Upper lobe of right lung (tissue), 1 donor: Measurements from ENCODE around the gene PLEKHN1. TPM values are rescaled to one million over a fixed set of nuclear protein-coding genes. Genes with fewer than 3 reads are reported as not detected.

ENCODE experiments used
- ATAC-seq: fragments of 200-7000 bp; cut with Tn5 transposase; one replicate; pipeline ENCODE4 v1.9.1; 2020; ENCODE audit warnings: mild to moderate bottlenecking, moderate library complexity
- DNase-seq: peaks from one replicate; pipeline ENCODE4 v3.0.0-alpha.2; 2020
- H3K27ac ChIP-seq: fragments of 200-600 bp; one replicate; pipeline ENCODE4 v1.8.0; 2022
- H3K27me3 ChIP-seq: fragments of 200-600 bp; one replicate; pipeline ENCODE4 v1.8.0; 2022; ENCODE audit warnings: mild to moderate bottlenecking
- H3K36me3 ChIP-seq: fragments of 200-600 bp; one replicate; pipeline ENCODE4 v1.8.0; 2022
- H3K4me1 ChIP-seq: fragments of 200-600 bp; one replicate; pipeline ENCODE4 v1.8.0; 2022
- H3K4me3 ChIP-seq: fragments of 200-600 bp; one replicate; pipeline ENCODE4 v1.8.0; 2022; ENCODE audit warnings: mild to moderate bottlenecking
- H3K9me3 ChIP-seq: fragments of 200-600 bp; one replicate; pipeline ENCODE4 v1.8.0; 2022
- CTCF ChIP-seq: fragments of 200-600 bp; IDR thresholded peaks from one replicate; pipeline ENCODE4 v1.8.0; 2022; ENCODE audit warnings: antibody characterized with exemption
- intact Hi-C: fragments of 100-400 bp; cut with DNase I; formaldehyde crosslinking; loops from one replicate; pipeline ENCODE4 v1.11.0; 2022
- total RNA-seq: library from RNA; stranded (reverse); fragmentation: NEBNext Ultra II Directional; extraction: Animal tissue kit (Norgen Biotek cat#: 25700); gene quantifications from one replicate; pipeline ENCODE4 v1.2.1, GENCODE V29; 2021
- donor health status: DM: no; HTN: yes; CAD: no; lungs with severe emphysema.

PLEKHN1 gene
- total RNA-seq, 1 donor from 2014 or later: 2.1 TPM

DNA sequence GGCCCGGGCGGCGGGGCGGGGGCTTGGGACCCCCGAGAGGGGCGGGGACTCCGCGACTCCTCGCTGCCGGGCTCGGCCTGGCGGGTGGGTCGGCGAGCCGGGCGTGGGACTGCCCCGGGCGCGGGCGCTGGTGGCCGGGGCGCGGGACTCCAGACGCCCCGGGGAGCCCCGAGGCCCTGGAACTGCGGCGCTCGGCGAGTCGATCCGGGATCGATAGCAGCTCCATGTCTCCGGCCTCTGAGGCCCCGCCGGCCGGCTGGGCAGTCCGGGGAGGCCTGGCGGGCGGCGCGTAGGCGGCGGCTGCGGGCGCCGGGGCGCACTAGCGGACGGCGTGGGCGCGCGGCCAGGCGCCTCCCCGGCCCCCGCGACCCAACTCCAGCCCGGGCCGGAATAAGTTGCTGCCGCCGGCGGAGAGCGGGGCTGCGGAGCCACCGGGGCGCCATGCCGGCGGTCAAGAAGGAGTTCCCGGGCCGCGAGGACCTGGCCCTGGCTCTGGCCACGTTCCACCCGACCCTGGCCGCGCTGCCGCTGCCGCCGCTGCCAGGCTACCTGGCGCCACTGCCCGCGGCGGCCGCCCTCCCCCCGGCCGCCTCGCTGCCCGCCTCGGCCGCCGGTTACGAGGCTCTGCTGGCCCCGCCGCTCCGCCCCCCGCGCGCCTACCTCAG, 42.2 kb upstream of the PLEKHN1 start:
- H3K4me3 ChIP-seq: peak overlapping the region; percentile 44
- intact Hi-C loops: no loop called here
- DNase-seq: no peak
- H3K27ac ChIP-seq: no peak overlapping the region
- TF ChIP-seq CTCF: no peak
- H3K9me3 ChIP-seq: no peaks in the 10 kb centered on the region
- H3K27me3 ChIP-seq: peaks cover 75% of the 10 kb centered on the region
- no peak for ATAC-seq
- H3K36me3 ChIP-seq: no peaks in the 10 kb centered on the region
- H3K4me1 ChIP-seq: peaks cover 33% of the 10 kb centered on the region

DNA sequence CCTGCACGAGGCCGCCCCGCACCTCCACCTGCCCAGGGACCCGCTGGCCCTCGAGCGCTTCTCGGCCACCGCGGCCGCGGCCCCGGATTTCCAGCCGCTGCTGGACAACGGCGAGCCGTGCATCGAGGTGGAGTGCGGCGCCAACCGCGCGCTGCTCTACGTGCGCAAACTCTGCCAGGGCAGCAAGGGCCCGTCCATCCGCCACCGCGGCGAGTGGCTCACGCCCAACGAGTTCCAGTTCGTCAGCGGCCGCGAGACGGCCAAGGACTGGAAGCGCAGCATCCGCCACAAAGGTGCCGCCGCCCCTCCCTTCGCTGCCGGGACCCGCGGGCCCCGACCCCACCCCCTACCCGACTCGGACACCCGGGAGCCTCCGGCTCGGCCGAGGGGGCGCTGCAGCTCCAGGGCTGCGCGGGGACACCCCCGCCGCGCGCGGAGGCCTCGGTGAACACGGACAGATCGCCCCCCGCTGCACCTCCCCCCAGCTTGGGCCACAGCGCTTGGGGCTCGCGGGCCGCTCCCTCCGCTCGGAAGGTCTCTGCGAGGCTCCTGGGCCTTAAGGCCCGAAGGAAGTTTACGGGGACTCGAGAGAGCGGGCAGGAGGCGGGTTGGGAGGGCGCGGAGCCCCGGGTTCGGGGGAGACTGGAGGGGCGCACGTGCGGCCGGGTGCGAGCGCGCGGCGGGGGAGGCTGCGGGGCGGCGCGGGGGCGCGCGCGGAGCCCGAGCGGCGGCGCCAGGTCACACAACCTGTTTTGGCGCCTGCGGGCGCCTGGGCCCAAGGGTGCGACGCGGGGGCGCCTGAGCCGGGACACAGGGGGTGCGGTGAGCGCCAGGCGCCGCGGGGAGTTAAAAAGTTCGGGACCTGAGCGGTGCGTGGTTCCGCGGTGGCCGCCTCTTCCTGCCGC, 41.4 kb upstream of the PLEKHN1 start:
- intact Hi-C loops: no loop called here

DNA sequence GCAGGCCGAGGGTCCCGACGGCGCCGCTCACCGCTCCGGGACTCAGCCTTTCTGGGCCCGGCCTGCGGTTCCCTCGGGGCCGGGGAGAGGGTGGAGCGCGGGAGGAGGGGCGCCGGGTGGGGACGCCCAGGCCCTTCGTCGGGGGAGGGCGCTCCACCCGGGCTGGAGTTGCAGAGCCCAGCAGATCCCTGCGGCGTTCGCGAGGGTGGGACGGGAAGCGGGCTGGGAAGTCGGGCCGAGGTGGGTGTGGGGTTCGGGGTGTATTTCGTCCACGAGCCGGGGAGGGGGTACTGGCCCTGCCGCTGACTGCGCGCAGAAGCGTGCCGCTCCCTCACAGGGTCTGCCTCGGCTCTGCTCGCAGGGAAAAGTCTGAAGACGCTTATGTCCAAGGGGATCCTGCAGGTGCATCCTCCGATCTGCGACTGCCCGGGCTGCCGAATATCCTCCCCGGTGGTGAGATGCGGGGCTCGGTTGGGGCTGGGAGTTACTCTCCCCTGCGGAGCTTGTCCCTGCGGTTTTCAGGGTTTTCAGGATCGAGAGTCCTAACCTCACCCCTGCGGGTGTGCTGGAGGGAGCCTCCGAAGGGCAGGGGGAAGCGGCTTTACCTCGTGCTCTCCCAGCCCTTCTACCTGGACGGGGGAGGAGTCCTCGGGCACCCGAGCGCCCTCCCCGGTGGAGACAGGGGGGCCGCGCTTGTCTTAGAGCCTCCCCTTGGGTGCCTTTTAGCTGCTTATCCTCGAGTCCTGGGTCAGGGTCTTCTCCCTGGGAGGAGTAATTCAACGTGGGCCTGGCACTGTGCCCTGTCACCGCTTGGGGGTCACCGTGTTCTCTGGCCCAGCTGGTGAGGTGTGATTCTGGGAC, 40.5 kb upstream of the PLEKHN1 start:
- DNase-seq (no peak), ATAC-seq (no peak)
- H3K4me3 ChIP-seq: no peak overlapping the region
- no peaks in the 10 kb centered on the region for H3K9me3 ChIP-seq
- no peak for TF ChIP-seq CTCF
- intact Hi-C loops: no loop called here
- H3K27me3 ChIP-seq: peaks cover 64% of the 10 kb centered on the region
- no peak overlapping the region for H3K27ac ChIP-seq
- H3K36me3 ChIP-seq: no peaks in the 10 kb centered on the region
- H3K4me1 ChIP-seq: peaks cover 27% of the 10 kb centered on the region

More for the DNA sequence above, 41.4 kb upstream of the PLEKHN1 start:
- Histone ChIP-seq H3K27ac (no peak overlapping the region), H3K27me3 (peaks cover 73% of the 10 kb centered on the region), H3K4me1 (peaks cover 33% of the 10 kb centered on the region), H3K9me3 (no peaks in the 10 kb centered on the region), H3K36me3 (no peaks in the 10 kb centered on the region), H3K4me3 (peak overlapping the region; percentile 44)
- ATAC-seq (peak; percentile 1), DNase-seq (peak; percentile 78)
- no peak for TF ChIP-seq CTCF

- H3K27me3 ChIP-seq: peaks cover 51% of the 10 kb centered on the region
- H3K27ac ChIP-seq: no peak overlapping the region
- ATAC-seq: no peak
- DNase-seq: no peak
- no peaks in the 10 kb centered on the region for H3K36me3 ChIP-seq
- H3K4me3 ChIP-seq: no peak overlapping the region
- peaks cover 22% of the 10 kb centered on the region for H3K4me1 ChIP-seq
- TF ChIP-seq CTCF: no peak
- intact Hi-C loops: no loop called here
- H3K9me3 ChIP-seq: no peaks in the 10 kb centered on the region
Observed at GRCh38 chr1:927234-927633, 39.0 kb upstream of the PLEKHN1 start.

- intact Hi-C loops: no loop called here
- peaks cover 22% of the 10 kb centered on the region for H3K4me1 ChIP-seq
- no peaks in the 10 kb centered on the region for H3K36me3 ChIP-seq
- TF ChIP-seq CTCF: no peak
- no peak overlapping the region for H3K4me3 ChIP-seq
- DNase-seq: no peak
- no peaks in the 10 kb centered on the region for H3K9me3 ChIP-seq
- no peak overlapping the region for H3K27ac ChIP-seq
- ATAC-seq: no peak
- peaks cover 46% of the 10 kb centered on the region for H3K27me3 ChIP-seq
Observed at GRCh38 chr1:927748-928147, 38.5 kb upstream of the PLEKHN1 start.
